Neuron (in vitro differentiated cells): ENCODE data around the gene FOLR2.
A peak's percentile ranks its signal among the peaks of the same experiment; 100 is the strongest.

Experiments
- H2AFZ ChIP-seq: one replicate; pipeline ENCODE4 v1.6.1; 2013; ENCODE audit warnings: low read depth, mild to moderate bottlenecking, inconsistent platforms, low read length, moderate library complexity
- H3K27me3 ChIP-seq: one replicate; pipeline ENCODE4 v1.6.1; 2013; ENCODE audit warnings: low read length; ENCODE audit not compliant: insufficient read depth
- H3K36me3 ChIP-seq: one replicate; pipeline ENCODE4 v1.6.1; 2013; ENCODE audit warnings: low read length; ENCODE audit not compliant: insufficient read depth
- H3K4me1 ChIP-seq: one replicate; pipeline ENCODE4 v1.6.1; 2013; ENCODE audit warnings: low read length; ENCODE audit not compliant: insufficient read depth
- H3K4me3 ChIP-seq: 2 replicates; pipeline ENCODE4 v1.5.1; 2013; ENCODE audit warnings: mild to moderate bottlenecking, low read length, moderate library complexity
- H3K9me3 ChIP-seq: one replicate; pipeline ENCODE4 v1.6.1; 2013; ENCODE audit warnings: low read length

Gene FOLR2

GRCh38 chr11:72220696-72221363, 4.2 kb downstream of the FOLR2 start:
- peaks cover 10% of the 10 kb centered on the region for H3K4me1 ChIP-seq
- no peak overlapping the region for H3K4me3 ChIP-seq
- peaks cover 11% of the 10 kb centered on the region for H3K27me3 ChIP-seq
- H3K9me3 ChIP-seq, result no peaks in the 10 kb centered on the region
- H2AFZ ChIP-seq, result no peak overlapping the region
- H3K36me3 ChIP-seq, result no peaks in the 10 kb centered on the region

GRCh38 chr11:72221386-72222075, 4.9 kb downstream of the FOLR2 start:
- peaks cover 11% of the 10 kb centered on the region for H3K27me3 ChIP-seq
- no peaks in the 10 kb centered on the region for H3K9me3 ChIP-seq
- peaks cover 10% of the 10 kb centered on the region for H3K4me1 ChIP-seq
- no peaks in the 10 kb centered on the region for H3K36me3 ChIP-seq
- no peak overlapping the region for H2AFZ ChIP-seq
- no peak overlapping the region for H3K4me3 ChIP-seq

- H3K36me3 ChIP-seq, result peaks cover 4% of the 10 kb centered on the region
- peaks cover 10% of the 10 kb centered on the region for H3K4me1 ChIP-seq
- H3K4me3 ChIP-seq, result peak overlapping the region; percentile 74
- no peaks in the 10 kb centered on the region for H3K9me3 ChIP-seq
- peaks cover 11% of the 10 kb centered on the region for H3K27me3 ChIP-seq
- peak overlapping the region; percentile 76 for H2AFZ ChIP-seq
These were observed 5.7 kb downstream of the FOLR2 start for GRCh38 chr11:72222106-72222891.

- Histone ChIP-seq H3K4me3 (peak overlapping the region; percentile 74), H3K9me3 (no peaks in the 10 kb centered on the region), H3K27me3 (peaks cover 11% of the 10 kb centered on the region), H3K4me1 (peaks cover 10% of the 10 kb centered on the region), H2AFZ (peak overlapping the region; percentile 76), H3K36me3 (peaks cover 9% of the 10 kb centered on the region)
These were observed 6.5 kb downstream of the FOLR2 start for GRCh38 chr11:72222907-72223614.

DNA sequence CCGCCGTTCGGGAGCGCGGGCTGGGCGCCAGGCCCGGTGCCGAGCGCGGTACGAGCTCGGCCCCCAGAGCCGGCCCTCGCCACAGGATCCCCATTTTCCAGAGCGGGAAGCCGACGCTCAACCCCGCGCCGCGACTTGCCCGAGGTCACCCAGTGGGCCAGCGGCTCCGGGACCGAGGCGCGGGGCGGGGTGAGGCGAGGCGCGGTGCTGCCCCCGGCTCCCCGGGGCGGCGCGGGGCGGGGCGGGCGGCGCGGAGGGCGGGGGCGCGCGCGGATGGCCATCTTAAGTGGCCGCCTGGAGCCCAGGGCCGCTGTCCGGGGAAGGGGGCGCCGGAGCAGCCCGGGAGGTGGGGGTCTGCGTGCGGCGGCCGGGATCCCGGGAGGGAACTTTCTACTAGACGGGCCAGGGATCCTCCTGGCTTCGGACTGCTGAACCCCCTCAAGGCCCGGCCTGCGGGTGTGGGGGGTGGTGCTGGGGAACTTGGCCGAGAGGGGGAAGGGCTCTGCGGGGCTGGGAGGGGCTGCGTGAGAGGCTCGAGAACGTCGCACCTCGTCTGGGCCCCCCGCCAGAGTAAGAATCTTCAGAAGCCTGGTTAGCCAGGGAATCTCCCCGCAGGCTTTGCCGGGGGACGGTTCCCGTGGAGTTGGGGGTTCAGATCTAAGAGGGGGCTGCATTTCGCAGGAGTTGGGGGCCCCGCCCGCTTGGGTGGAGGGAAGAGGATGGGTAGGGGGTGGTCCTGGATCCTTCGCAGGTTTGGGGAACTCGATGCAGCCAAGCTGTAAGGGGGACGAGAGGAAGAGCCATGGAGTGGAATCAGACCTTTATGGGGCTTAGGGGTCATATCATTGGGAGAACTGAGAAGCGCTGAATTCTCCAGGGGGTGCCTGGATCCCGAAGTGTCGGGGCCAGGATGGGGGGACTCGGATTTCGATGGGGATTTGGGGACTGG, 7.3 kb downstream of the FOLR2 start:
- H3K9me3 ChIP-seq, result no peaks in the 10 kb centered on the region
- H3K27me3 ChIP-seq, result peaks cover 5% of the 10 kb centered on the region

GRCh38 chr11:72224564-72225410, 8.2 kb downstream of the FOLR2 start, which contains the start of gene INPPL1:
INPPL1 (plus strand) TSS chr11:72224767; CDS start chr11:72224985, 218 bp downstream.
- H3K36me3 ChIP-seq, result peaks cover 26% of the 10 kb centered on the region
- peaks cover 10% of the 10 kb centered on the region for H3K4me1 ChIP-seq
- peaks cover 2% of the 10 kb centered on the region for H3K27me3 ChIP-seq
- H3K4me3 ChIP-seq, result peak within 1 kb of the TSS; percentile 74
- H2AFZ ChIP-seq, result peak within 1 kb of the TSS; percentile 76
- H3K9me3 ChIP-seq, result no peaks in the 10 kb centered on the region

More for the DNA sequence above, 7.3 kb downstream of the FOLR2 start:
- Histone ChIP-seq H3K36me3 (peaks cover 17% of the 10 kb centered on the region), H2AFZ (peak overlapping the region; percentile 76), H3K4me1 (peaks cover 10% of the 10 kb centered on the region), H3K4me3 (peak overlapping the region; percentile 74)

- no peaks in the 10 kb centered on the region for H3K9me3 ChIP-seq
- H3K4me3 ChIP-seq, result peak overlapping the region; percentile 74
- peaks cover 10% of the 10 kb centered on the region for H3K4me1 ChIP-seq
- H3K36me3 ChIP-seq, result peaks cover 33% of the 10 kb centered on the region
- H2AFZ ChIP-seq, result peak overlapping the region; percentile 10
- peaks cover 2% of the 10 kb centered on the region for H3K27me3 ChIP-seq
These were observed 8.9 kb downstream of the FOLR2 start for GRCh38 chr11:72225411-72225951.

DNA sequence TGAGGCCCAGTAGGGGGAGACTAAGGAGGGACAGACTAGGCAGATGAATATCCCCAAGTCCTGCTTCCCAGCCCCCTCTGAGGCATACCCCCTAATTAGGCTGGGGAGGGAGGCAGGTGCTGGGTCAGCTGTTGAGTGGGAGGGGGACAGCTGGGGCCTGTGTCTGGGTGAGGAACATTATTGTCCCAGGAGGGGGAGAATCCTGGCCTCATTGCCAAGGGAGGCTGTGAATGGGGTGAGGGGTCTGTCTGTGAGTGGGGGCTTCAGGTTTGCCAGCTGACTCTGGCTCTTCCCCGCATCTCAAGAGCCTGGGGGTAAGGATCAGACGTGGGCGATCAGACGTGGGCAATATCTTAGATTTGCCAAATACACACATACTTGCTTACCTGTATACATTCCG, 10.1 kb downstream of the FOLR2 start:
- no peaks in the 10 kb centered on the region for H3K27me3 ChIP-seq
- no peaks in the 10 kb centered on the region for H3K9me3 ChIP-seq
- H3K4me3 ChIP-seq, result no peak overlapping the region
- peaks cover 45% of the 10 kb centered on the region for H3K36me3 ChIP-seq
- H2AFZ ChIP-seq, result no peak overlapping the region
- peaks cover 10% of the 10 kb centered on the region for H3K4me1 ChIP-seq

- Histone ChIP-seq H3K4me3 (no peak overlapping the region), H3K9me3 (no peaks in the 10 kb centered on the region), H2AFZ (no peak overlapping the region), H3K4me1 (peaks cover 10% of the 10 kb centered on the region), H3K27me3 (no peaks in the 10 kb centered on the region), H3K36me3 (peaks cover 54% of the 10 kb centered on the region)
These were observed 11.0 kb downstream of the FOLR2 start for GRCh38 chr11:72227316-72228228.

GRCh38 chr11:72228229-72228843, 11.7 kb downstream of the FOLR2 start:
- no peak overlapping the region for H3K4me3 ChIP-seq

More at GRCh38 chr11:72228229-72228843, 11.7 kb downstream of the FOLR2 start:
- no peaks in the 10 kb centered on the region for H3K9me3 ChIP-seq
- no peaks in the 10 kb centered on the region for H3K27me3 ChIP-seq
- peaks cover 61% of the 10 kb centered on the region for H3K36me3 ChIP-seq
- no peak overlapping the region for H2AFZ ChIP-seq
- peaks cover 7% of the 10 kb centered on the region for H3K4me1 ChIP-seq
